Pancreas (tissue), 10 donors: ENCODE data around the gene CTTNBP2NL. TPM values are rescaled to one million over a fixed set of nuclear protein-coding genes. Genes with fewer than 3 reads are reported as not detected.
"Not testable (repeated sequence)": the region's sequence is repeated elsewhere in the genome, so short reads cannot be mapped to it uniquely, and the experiment has no call there.

Experiments used
- ATAC-seq, 4 donors: fragments of 200-7000 bp; cut with Tn5 transposase; one replicate each; pipeline versions ENCODE4 v1.8.0 to v1.9.1; 2020; ENCODE audit warnings: mild to moderate bottlenecking in 4 of 4, moderate library complexity in 4 of 4
- DNase-seq, 6 donors: peaks; one replicate each; pipeline ENCODE4 v3.0.0-alpha.2; 2020
- FAIRE-seq: peaks from 2 replicates; lab custom pipeline; 2012; peaks lifted over from hg19 to GRCh38; lab: Jason Lieb, UNC
- H3K27ac ChIP-seq, 4 donors: fragments of 200-600 bp; sonication (generic); 1 replicate in 3 of 4; 2 replicates in 1 of 4; pipeline versions ENCODE4 v1.5.0 to v1.8.0; 2020
- H3K27me3 ChIP-seq, 4 donors: fragments of 200-600 bp; one replicate each; pipeline ENCODE4 v1.8.0; 2021
- H3K36me3 ChIP-seq, 3 donors: fragments of 200-600 bp; sonication (generic) in 1 of 3; one replicate each; pipeline versions ENCODE4 v1.5.0 to v1.8.0; 2020 to 2021
- H3K4me1 ChIP-seq, 3 donors: fragments of 200-600 bp; one replicate each; pipeline ENCODE4 v1.8.0; 2021
- H3K4me3 ChIP-seq, 4 donors: fragments of 200-600 bp; sonication (generic) in 2 of 4; one replicate each; pipeline versions ENCODE4 v1.5.0 to v1.8.0; 2020 to 2021
- H3K9me3 ChIP-seq, 4 donors: fragments of 200-600 bp; one replicate each; pipeline ENCODE4 v1.8.0; 2021
- WGBS, 2 donors: extraction: QIAGEN DNeasy Blood & Tissue Kit; methylation state at CpG; one replicate each; pipeline ENCODE4 v1.1.7; 2013; 5-methylcytosine and 5-hydroxymethylcytosine counted together
- intact Hi-C, 3 donors: fragments of 100-400 bp; cut with DNase I; formaldehyde crosslinking; loops; one replicate each; pipeline versions ENCODE4 v1.11.1 to v1.14.2; 2022
- polyA plus RNA-seq, 2 donors: library from polyadenylated mRNA; stranded (reverse); fragments of 200-250 nt; gene quantifications; one replicate each; pipeline ENCODE4 v1.2.3, GENCODE V29; 2013
- total RNA-seq, 6 donors: library from RNA; stranded (reverse); fragmentation: NEBNext Ultra II Directional in 4 of 6; extraction: Animal tissue kit (Norgen Biotek cat#: 25700) in 4 of 6; gene quantifications; one replicate each; pipeline versions ENCODE4 v1.2.1 to v1.2.4, GENCODE V29; 2021 to 2023
- TF ChIP-seq, protein P1 (sequence below), 4 donors: fragments of 200-600 bp; sonication (generic) in 3 of 4; IDR thresholded peaks; one replicate each; pipeline versions ENCODE4 v1.5.0 to v1.8.0; 2021; ENCODE audit warnings: antibody characterized with exemption in 4 of 4
- donor health status: healthy with polysubstance abuse.
- donor health status: DM: no; HTN: no; CAD: no; lungs with moderate emphysema.
- donor health status: DM: no; HTN: no; CAD: no.
- donor health status: control.
- donor health status: control.
- donor health status: Bipolar disorder and iron deficiency.
- donor health status: DM: yes; HTN: yes; CAD: no.
- donor health status: DM: no; HTN: no; CAD: no.
- donor health status: DM: no; HTN: no; CAD: no.
- donor health status: DM: yes; HTN: yes; CAD: no.

Gene CTTNBP2NL
- total and polyA plus RNA-seq, 8 donors, result 2.8 to 24.0 (median 5.8) TPM

DNA sequence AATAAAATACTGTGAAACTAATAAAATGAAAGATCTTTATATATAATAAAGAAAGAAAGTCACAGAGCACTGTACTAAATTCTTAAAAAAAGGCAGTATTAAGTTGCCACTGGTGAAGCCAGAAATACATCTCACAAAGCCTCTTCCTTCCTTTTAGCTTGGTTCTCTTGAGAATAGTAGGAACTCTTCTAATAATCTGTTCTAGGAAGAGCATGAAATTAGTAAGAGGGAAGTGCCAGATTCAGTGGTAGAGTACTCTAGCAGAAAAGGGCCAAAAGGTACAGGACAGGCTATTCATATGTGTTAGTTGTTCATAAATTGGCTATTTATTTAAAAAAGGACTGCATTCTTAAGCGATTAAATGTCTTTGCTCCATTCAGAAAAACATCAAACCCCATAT lies 33.7 kb downstream of the CTTNBP2NL start:
- Histone ChIP-seq H3K36me3 (no peaks in the 10 kb centered on the region), H3K4me3 (no peak overlapping the region), H3K27me3 (no peaks in the 10 kb centered on the region), H3K4me1 (no peaks in the 10 kb centered on the region), H3K9me3 (no peaks in the 10 kb centered on the region), H3K27ac (no peak overlapping the region)
- intact Hi-C loops, result no loop called here
- peak in 1 of 4 donors; percentile 33 for ATAC-seq
- FAIRE-seq, result no peak
- DNase-seq, result no peak
- WGBS, 2 donors, result 91 to 92% methylated on average over 1 of the region's 1 CpG
- TF ChIP-seq, protein P1, sequence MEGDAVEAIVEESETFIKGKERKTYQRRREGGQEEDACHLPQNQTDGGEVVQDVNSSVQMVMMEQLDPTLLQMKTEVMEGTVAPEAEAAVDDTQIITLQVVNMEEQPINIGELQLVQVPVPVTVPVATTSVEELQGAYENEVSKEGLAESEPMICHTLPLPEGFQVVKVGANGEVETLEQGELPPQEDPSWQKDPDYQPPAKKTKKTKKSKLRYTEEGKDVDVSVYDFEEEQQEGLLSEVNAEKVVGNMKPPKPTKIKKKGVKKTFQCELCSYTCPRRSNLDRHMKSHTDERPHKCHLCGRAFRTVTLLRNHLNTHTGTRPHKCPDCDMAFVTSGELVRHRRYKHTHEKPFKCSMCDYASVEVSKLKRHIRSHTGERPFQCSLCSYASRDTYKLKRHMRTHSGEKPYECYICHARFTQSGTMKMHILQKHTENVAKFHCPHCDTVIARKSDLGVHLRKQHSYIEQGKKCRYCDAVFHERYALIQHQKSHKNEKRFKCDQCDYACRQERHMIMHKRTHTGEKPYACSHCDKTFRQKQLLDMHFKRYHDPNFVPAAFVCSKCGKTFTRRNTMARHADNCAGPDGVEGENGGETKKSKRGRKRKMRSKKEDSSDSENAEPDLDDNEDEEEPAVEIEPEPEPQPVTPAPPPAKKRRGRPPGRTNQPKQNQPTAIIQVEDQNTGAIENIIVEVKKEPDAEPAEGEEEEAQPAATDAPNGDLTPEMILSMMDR (IDR thresholded peaks at IDR 0.05), result no peak

DNA sequence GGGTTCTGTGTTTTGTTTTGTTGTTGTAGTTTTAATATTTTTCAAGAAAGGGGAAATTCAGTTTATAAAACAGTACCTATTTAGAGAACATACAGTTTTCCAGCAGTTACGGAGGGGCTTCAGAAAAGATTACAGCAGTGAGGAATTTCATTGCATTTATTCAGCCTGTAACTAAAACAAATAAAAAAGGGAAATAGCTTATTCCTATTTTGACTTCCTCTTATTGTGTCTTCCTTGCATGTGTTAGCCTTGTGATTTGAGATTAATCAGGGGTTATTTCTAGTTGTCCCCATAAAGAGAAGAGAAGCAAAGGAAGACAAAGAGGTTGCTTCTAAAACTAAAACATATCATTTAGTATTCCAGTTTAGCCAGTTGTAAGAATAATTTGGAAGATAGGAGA lies 35.0 kb downstream of the CTTNBP2NL start:
- peak overlapping the region in 1 of 4 donors; percentile 51 for H3K27ac ChIP-seq
- no peaks in the 10 kb centered on the region for H3K4me1 ChIP-seq
- H3K36me3 ChIP-seq, result no peaks in the 10 kb centered on the region
- no peaks in the 10 kb centered on the region for H3K9me3 ChIP-seq
- intact Hi-C loops, result no loop called here
- FAIRE-seq (no peak), ATAC-seq (peak in 1 of 4 donors; percentile 37), DNase-seq (no peak)
- WGBS, 2 donors, result 91 to 96% methylated on average over 1 of the region's 1 CpG
- TF ChIP-seq, protein P1 (IDR thresholded peaks at IDR 0.05), result no peak
- H3K27me3 ChIP-seq, result no peaks in the 10 kb centered on the region
- no peak overlapping the region for H3K4me3 ChIP-seq

DNA sequence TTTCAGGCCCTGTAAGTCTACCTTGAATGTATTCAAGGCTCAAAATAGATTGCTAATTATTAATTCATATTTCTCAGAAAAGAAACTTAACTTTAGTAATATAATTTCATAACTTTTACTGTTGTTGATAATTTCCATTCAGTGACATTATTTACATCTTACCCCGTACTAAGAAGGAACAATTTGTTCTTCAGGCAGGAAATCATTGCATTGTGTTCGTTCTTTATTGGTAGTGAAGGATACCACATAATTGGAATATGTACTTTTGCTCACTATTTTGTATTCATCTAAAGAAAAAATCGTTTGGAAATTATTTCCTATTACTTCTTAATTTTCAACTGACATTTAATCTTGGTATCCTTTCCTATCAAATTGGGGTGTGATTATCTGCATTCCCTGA lies 39.4 kb downstream of the CTTNBP2NL start:
- 69 to 71% methylated on average over 3 of the region's 3 CpGs for WGBS, 2 donors
- no peaks in the 10 kb centered on the region for H3K4me1 ChIP-seq
- intact Hi-C loops, result no loop called here
- FAIRE-seq, result no peak
- TF ChIP-seq, protein P1 (IDR thresholded peaks at IDR 0.05), result no peak
- DNase-seq, result no peak
- ATAC-seq, result no peak
- H3K27me3 ChIP-seq, result no peaks in the 10 kb centered on the region
- no peaks in the 10 kb centered on the region for H3K9me3 ChIP-seq
- no peak overlapping the region for H3K27ac ChIP-seq
- H3K4me3 ChIP-seq, result no peak overlapping the region
- H3K36me3 ChIP-seq, result no peaks in the 10 kb centered on the region

DNA sequence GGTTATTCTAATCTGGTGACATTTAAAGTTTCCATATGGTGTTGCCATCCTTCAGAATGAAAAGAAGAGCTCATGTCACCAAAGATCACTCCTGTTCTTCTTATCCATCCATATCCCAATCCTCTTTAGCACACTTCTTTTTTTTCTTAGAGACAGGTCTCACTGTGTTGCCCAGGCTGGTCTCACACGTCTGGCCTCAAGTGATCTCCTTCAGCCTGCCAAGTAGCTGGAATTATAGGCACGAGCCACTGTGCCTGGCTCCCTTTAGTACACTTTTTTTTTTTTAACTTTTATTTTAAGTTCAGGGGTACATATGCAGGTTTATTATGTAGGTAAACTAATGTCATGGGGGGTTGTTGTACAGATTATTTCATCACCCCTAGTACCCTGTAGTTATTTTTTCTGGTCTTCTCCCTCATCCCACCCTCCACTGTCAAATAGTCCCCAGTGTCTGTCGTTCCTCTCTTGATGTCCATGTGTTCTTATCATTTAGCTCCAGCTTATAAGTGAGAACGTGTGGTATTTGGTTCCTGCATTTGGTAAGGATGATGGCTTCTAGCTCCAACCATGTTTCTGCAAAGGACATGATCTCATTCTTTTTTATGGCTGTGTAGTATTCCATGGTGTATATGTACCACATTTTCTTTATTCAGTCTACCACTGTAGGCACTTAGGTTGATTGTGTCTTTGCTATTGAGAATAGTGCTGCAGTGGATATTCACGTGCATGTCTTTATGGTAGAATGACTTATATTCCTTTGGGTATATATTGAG lies 40.6 kb downstream of the CTTNBP2NL start:
- Histone ChIP-seq H3K36me3 (no peaks in the 10 kb centered on the region), H3K9me3 (no peaks in the 10 kb centered on the region), H3K4me1 (no peaks in the 10 kb centered on the region), H3K4me3 (no peak overlapping the region), H3K27me3 (no peaks in the 10 kb centered on the region), H3K27ac (no peak overlapping the region)
- ATAC-seq (no peak), DNase-seq (no peak), FAIRE-seq (no peak)
- intact Hi-C loops, result no loop called here
- TF ChIP-seq, protein P1 (IDR thresholded peaks at IDR 0.05), result no peak
- WGBS, 2 donors, result 95% methylated on average over 5 of the region's 5 CpGs

DNA sequence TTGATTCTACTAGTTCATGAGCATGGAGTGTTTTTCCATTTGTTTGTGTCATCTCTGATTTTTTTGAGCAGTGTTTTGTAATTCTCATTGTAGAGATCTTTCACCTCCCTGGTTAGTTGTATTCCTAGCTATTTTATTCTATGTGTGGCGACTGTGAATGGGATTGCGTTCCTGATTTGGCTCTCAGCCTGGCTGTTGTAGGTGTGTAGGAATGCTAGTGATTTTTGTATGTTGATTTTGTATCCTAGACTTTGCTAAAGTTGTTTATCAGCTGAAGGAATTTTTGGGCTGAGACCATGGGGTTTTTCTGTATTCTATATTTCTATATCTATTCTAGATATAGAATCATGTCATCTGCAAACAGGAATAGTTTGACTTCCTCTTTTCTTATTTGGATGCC lies 42.1 kb downstream of the CTTNBP2NL start:
- H3K4me3 ChIP-seq, intact Hi-C loops, ATAC-seq, DNase-seq, H3K27ac ChIP-seq, H3K9me3 ChIP-seq, H3K4me1 ChIP-seq, H3K27me3 ChIP-seq, H3K36me3 ChIP-seq, FAIRE-seq: not testable (repeated sequence)
- WGBS, 2 donors, result 60 to 67% methylated on average over 2 of the region's 2 CpGs
